Measurements from ENCODE around the gene ZC3H18.

DNA sequence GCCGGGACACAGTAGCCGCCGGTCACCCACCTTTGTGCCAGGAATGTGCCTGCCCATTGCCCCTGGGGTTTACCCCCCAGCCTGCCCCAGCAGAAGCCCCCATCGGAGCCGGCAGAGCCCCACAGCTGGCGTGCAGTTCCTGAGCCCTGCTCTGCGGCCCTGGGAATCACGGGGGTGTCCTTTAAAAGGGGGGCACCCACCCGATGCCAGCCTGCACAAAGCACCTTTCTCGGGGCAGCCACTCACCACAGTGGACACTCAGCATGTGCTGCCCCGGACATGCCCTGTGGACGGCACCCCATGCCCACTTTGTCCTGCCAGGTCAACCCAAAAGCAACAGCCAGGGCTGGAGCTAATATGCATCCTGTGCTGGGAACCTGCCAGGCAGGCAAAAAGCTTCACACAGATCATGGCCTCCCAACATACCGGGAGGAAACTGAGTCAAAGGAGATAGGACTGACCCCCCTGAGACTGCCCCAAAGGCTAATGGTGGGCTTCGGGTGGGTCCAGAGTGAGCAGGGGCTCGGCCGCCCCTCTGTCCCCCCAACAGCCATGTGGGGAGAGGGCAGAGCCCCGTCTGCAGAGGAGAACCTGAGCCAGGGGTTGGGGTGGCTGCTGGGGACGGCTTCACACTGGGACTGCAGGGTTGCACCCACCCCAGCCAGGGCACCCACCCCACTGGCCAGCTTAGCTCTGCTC lies 45.8 kb upstream of the ZC3H18 start:
- TF ChIP-seq, protein P1, sequence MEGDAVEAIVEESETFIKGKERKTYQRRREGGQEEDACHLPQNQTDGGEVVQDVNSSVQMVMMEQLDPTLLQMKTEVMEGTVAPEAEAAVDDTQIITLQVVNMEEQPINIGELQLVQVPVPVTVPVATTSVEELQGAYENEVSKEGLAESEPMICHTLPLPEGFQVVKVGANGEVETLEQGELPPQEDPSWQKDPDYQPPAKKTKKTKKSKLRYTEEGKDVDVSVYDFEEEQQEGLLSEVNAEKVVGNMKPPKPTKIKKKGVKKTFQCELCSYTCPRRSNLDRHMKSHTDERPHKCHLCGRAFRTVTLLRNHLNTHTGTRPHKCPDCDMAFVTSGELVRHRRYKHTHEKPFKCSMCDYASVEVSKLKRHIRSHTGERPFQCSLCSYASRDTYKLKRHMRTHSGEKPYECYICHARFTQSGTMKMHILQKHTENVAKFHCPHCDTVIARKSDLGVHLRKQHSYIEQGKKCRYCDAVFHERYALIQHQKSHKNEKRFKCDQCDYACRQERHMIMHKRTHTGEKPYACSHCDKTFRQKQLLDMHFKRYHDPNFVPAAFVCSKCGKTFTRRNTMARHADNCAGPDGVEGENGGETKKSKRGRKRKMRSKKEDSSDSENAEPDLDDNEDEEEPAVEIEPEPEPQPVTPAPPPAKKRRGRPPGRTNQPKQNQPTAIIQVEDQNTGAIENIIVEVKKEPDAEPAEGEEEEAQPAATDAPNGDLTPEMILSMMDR (IDR thresholded peaks at IDR 0.05), result no peak
- TF ChIP-seq POLR2A (IDR thresholded peaks at IDR 0.05), result no peak

Measured in right lobe of liver (tissue), 4 donors.